Common myeloid progenitor, CD34-positive (primary cell): ENCODE measurements around the gene FN3K.

Experiments used
- CTCF ChIA-PET: fragments of 350-600 bp; sonication (Branson Sonifier 250); formaldehyde crosslinking; loops from one replicate; lab custom pipeline; 2021; ENCODE audit warnings: antibody characterized with exemption; lab: Charles Lee
- POLR2A ChIA-PET: fragments of 350-600 bp; sonication (Branson Sonifier 250); formaldehyde crosslinking; loops from one replicate; lab custom pipeline; 2021; ENCODE audit warnings: antibody characterized with exemption; lab: Charles Lee
- DNase-seq, 3 donors: peaks; one replicate each; pipeline versions ENCODE4 v3.0.0 to v3.0.0-alpha.2; 2013
- H3K27ac ChIP-seq, 2 experiments: 1 replicate in 1 of 2; 2 replicates in 1 of 2; pipeline ENCODE4 v1.7.0; 2013; ENCODE audit warnings: inconsistent platforms in 2 of 2, low read length in 2 of 2, mild to moderate bottlenecking in 2 of 2, low read depth in 1 of 2, moderate library complexity in 1 of 2; ENCODE audit not compliant: severe bottlenecking in 2 of 2, insufficient read depth in 1 of 2, poor library complexity in 1 of 2
- H3K27me3 ChIP-seq, 5 experiments: replicated peaks in 2 of 5; 1 replicate in 3 of 5; 2 replicates in 2 of 5; pipeline versions ENCODE4 v1.6.1 to v1.7.0; 2013; ENCODE audit warnings: low read length in 4 of 5, mild to moderate bottlenecking in 2 of 5, moderate library complexity in 2 of 5, inconsistent platforms in 1 of 5; ENCODE audit not compliant: insufficient read depth in 5 of 5, control insufficient read depth in 4 of 5
- H3K36me3 ChIP-seq, 4 experiments: 1 replicate in 2 of 4; 2 replicates in 2 of 4; pipeline versions ENCODE4 v1.6.1 to v1.7.0; 2013; ENCODE audit warnings: low read length in 3 of 4, control low read depth in 1 of 4, mild to moderate bottlenecking in 1 of 4; ENCODE audit not compliant: control insufficient read depth in 4 of 4, insufficient read depth in 4 of 4
- H3K4me1 ChIP-seq, 4 experiments: 1 replicate in 3 of 4; 2 replicates in 1 of 4; pipeline versions ENCODE4 v1.6.1 to v1.7.1; 2013; ENCODE audit warnings: low read length in 3 of 4, mild to moderate bottlenecking in 3 of 4, control low read depth in 1 of 4, inconsistent platforms in 1 of 4, moderate library complexity in 1 of 4; ENCODE audit not compliant: control insufficient read depth in 4 of 4, insufficient read depth in 4 of 4; ENCODE audit errors: control extremely low read depth in 1 of 4
- H3K4me3 ChIP-seq, 7 experiments: 1 replicate in 4 of 7; 2 replicates in 3 of 7; pipeline versions ENCODE4 v1.5.1 to v1.7.0; 2013; ENCODE audit warnings: mild to moderate bottlenecking in 7 of 7, low read length in 6 of 7, moderate library complexity in 6 of 7, inconsistent platforms in 2 of 7, low read depth in 2 of 7, control low read depth in 1 of 7; ENCODE audit not compliant: insufficient read depth in 4 of 7, control insufficient read depth in 1 of 7; ENCODE audit errors: extremely low read depth in 1 of 7
- H3K9me3 ChIP-seq, 5 experiments: 1 replicate in 4 of 5; 2 replicates in 1 of 5; pipeline versions ENCODE4 v1.6.1 to v1.7.1; 2013; ENCODE audit warnings: low read length in 4 of 5, mild to moderate bottlenecking in 2 of 5, inconsistent platforms in 1 of 5, low read depth in 1 of 5, moderate library complexity in 1 of 5; ENCODE audit not compliant: control insufficient read depth in 4 of 5, insufficient read depth in 2 of 5; ENCODE audit errors: control extremely low read depth in 1 of 5
- WGBS: methylation state at CpG from one replicate; pipeline ENCODE4 v1.1.5; 2013; ENCODE audit not compliant: insufficient coverage; 5-methylcytosine and 5-hydroxymethylcytosine counted together

FN3K gene

DNA sequence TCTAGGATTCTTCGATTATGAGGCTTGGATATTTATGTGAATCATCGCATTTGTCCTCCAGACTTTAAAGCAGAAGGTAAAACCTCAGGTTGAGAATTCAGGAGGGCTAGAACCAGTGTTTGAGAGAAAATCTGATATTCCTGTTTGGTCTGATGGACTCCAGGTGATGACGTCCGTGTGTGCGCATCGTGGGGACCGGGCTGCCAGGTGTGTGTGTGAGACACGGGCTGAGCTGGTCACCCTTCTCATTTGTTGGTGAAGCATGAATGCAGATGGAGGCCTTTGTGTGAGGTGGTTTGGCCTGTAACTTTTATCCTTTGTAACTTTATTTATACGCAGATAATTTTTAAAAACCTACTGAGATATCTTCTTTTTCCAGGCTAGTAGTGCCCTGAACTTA lies 61.6 kb downstream of the FN3K start:
- no peaks in the 10 kb centered on the region for H3K27me3 ChIP-seq
- no peak for DNase-seq
- WGBS: 96% methylated on average over 7 of the region's 9 CpGs
- H3K9me3 ChIP-seq: no peaks in the 10 kb centered on the region
- POLR2A ChIA-PET: no interaction called here
- peaks cover 4 to 32% (median 18%) of the 10 kb centered on the region in 4 experiments for H3K36me3 ChIP-seq
- H3K4me3 ChIP-seq: no peak overlapping the region
- CTCF ChIA-PET: no interaction called here
- H3K4me1 ChIP-seq: no peaks in the 10 kb centered on the region
- H3K27ac ChIP-seq: no peak overlapping the region

DNA sequence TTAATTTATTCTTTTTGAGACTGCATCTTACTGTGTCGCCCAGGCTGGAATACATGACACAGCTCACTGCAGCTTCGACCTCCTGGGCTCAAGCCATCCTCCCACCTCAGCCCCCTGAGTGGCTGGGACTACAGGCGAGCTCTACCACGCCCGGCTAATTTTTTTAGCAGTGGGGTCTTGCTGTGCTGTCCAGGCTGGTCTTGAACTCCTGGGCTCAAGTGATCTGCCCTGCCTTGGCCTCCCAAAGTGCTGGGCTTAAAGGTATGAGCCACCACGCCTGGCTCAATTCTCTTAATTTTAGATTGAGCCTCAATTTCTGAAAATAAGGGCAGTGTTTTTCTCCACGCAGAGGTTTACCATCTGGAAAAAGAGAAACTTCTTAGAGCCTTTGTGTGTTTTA lies 63.3 kb downstream of the FN3K start:
- Histone ChIP-seq H3K36me3 (peaks cover 2 to 28% (median 16%) of the 10 kb centered on the region in 4 experiments), H3K4me1 (no peaks in the 10 kb centered on the region), H3K9me3 (no peaks in the 10 kb centered on the region), H3K4me3 (no peak overlapping the region), H3K27ac (no peak overlapping the region), H3K27me3 (no peaks in the 10 kb centered on the region)
- CTCF ChIA-PET: interaction anchor here (1.7 kb wide), 1 partner anchor 19 kb away, joined by 4 read pairs; no protein-coding TSS in a partner anchor
- WGBS: 97% methylated on average over 7 of the region's 7 CpGs
- DNase-seq: no peak
- POLR2A ChIA-PET: no interaction called here

DNA sequence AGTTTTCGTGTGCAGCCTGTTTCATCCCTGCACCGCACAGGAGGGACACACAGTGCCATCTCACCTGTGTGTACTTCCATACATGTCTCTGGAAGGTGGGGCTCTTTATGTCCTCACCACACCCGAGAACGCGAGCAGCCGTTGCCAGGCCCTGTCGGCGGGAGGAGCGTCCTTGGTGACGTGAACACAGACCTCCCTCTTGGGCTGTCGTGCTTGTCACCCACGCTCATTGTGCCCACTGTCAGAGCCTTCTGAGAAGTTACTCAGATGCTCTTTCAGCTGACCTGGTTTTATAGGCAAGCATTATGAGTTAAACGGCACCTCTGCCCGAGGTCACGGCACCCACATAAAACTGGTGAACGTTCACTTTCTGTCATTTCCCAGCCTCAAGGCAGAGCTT lies 64.2 kb downstream of the FN3K start:
- H3K36me3 ChIP-seq: peaks cover 2 to 28% (median 13%) of the 10 kb centered on the region in 4 experiments
- DNase-seq: no peak
- no peaks in the 10 kb centered on the region for H3K27me3 ChIP-seq
- H3K27ac ChIP-seq: no peak overlapping the region
- H3K4me1 ChIP-seq: no peaks in the 10 kb centered on the region
- no peaks in the 10 kb centered on the region for H3K9me3 ChIP-seq
- no peak overlapping the region for H3K4me3 ChIP-seq
- ChIA-PET CTCF (interaction anchor here (1.7 kb wide), 1 partner anchor 18 kb away, joined by 4 read pairs; no protein-coding TSS in a partner anchor), POLR2A (no interaction called here)
- WGBS: 98% methylated on average over 16 of the region's 16 CpGs
